Eye (tissue), 1 donor: Measurements from ENCODE around the gene MTRFR.
A peak's percentile ranks its signal among the peaks of the same experiment; 100 is the strongest.

Source experiments
- DNase-seq: peaks from one replicate; pipeline ENCODE4 v3.0.0-alpha.2; 2015

MTRFR gene

DNA sequence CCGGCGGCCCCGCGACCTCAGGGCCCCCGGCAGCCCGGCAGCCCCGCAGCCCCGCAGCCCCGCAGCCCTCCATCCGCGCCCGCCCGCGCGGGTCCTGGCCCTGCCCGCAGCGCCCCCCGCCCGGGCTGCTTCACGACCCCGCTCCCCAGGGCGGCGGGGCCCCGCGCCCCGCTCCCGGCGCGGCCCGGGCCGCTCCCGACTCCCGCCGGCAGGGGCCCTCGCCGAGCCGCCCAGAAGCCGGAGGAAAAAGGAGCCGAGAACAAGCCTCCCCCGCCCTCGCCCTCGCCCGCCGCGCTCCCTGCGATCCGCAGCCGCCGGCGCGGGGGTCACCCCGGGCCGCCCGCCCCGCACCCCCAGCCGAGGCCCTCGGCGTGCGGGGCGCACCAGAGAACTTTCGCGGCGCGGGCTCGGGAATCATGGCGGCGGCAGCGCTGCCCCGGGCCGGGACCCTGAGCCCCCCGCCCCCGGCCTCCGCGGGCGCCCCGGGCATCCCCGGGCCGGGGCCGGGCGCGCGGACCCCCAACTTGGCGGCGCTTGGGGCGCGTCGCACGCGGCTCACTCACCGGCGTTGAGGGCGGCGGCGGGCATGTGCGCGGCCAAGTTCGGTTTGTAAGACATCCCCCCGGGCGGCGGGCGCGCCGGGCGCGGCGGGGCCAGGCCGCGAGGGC, 37.9 kb downstream of the MTRFR start:
- peak; percentile 85 for DNase-seq

DNA sequence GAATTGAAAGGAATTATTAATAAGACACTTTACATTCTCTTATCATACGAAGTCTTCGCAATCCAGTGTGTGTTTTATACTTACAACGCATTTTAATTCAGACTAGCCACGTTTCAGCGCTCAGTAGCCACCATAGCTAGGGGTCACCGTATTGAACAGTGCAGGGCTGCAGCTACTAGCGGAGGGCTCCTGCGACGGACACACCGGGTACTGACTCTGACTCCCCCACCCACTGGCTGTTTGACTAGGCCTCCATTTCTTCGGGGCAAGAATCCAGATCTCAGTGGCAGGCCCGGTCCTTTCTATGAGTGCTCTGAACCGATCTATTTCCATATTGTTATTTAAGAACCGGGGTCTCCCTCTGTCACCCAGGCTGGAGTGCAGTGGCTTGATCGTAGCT, 39.9 kb downstream of the MTRFR start:
- DNase-seq: peak; percentile 15

DNA sequence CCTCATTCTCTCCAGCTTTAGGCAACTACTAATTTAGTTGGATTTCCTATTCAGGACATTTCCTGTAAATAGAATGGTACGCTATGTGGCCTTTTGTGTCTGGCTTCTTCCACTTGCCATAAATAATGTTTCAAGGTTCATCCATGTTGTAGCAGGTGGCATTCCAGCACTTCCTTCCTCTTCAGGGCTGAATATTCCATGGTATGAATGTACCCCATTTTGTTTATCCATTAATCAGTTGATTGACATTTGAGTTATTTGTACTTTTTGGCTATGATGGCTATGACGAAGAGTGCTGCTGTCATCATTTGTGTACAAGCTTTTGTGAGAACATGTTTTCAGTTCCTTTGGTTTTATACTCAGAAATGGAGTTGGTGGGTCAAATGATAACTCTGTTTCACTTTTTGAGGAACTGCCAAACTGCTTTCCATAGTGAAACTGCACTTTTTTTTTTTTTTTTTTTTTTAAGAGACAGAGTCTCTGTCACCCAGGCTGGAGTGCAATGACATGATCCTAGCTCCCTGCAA, 44.9 kb downstream of the MTRFR start:
- no peak for DNase-seq

DNA sequence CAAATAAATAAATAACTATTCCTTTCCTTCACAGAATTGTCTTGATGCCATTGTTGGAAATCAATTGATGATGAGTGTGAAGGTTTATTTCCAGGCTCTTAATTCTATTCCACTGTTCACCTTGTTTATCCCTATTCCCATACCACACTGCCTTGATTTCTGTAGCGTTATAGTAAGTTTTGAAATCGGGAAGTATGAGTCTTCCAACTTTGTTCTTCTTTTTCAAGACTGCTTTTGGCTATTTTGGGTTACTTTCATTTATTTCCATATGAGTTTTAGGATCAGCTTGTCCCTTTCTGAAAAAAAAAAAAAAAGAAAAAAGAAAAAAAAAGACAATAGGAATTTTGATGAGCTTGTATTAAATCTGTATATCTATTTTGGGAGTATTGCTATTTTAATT, 47.7 kb downstream of the MTRFR start:
- DNase-seq: no peak

DNA sequence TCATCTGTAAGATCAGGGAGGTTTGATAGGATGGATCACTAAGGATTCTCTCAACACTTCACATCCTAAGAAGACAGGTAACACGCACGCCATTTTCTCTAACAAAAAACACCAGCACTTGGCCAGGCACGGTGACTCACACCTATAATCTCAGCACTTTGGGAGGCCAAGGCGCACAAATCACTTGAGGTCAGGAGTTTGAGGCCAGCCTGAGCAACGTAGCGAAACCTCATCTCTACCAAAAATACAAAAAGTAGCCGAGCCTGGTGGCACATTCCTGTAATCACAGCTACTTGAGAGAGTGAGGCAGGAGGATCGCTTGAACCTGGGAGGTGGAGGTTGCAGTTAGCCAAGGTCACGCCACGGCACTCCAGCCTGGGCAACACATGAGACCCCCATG, 48.9 kb downstream of the MTRFR start:
- DNase-seq: no peak

DNA sequence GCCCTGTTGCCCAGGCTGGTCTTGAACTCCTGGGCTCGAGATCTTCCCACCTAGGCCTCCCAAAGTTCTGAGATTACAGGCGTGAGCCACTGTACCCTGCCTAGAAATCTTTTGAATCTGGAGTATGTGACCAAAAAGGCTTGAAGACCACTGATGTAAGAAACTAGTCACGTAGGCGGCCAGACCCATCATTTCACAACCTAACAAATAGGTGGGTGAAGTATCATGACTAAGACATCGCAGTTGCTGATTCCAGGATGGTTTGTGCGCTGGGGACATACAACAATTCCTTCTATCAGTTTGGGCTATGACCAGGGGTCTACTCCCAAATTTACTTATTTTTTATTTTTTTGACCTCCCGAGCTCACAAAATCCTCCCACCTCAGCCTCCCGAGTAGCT, 50.2 kb downstream of the MTRFR start:
- DNase-seq: no peak

DNA sequence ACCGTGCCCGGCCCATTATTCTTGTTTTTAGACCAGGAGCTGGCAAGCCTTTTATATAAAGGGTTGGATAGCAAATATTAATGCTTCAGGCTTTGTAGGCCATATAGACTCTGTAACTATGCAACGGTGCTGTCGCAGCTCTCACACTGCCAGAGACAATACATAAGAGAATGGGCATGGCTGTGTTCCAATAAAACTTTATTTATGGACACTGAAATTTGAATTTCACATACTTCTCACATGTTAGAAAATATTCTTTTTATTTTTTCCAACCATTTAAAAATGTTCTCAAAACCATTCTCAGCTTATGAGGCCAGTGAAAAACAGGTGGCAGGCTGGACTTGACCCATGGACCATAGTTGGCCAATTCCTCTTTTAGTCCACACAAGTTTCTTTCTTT, 51.4 kb downstream of the MTRFR start:
- no peak for DNase-seq

DNA sequence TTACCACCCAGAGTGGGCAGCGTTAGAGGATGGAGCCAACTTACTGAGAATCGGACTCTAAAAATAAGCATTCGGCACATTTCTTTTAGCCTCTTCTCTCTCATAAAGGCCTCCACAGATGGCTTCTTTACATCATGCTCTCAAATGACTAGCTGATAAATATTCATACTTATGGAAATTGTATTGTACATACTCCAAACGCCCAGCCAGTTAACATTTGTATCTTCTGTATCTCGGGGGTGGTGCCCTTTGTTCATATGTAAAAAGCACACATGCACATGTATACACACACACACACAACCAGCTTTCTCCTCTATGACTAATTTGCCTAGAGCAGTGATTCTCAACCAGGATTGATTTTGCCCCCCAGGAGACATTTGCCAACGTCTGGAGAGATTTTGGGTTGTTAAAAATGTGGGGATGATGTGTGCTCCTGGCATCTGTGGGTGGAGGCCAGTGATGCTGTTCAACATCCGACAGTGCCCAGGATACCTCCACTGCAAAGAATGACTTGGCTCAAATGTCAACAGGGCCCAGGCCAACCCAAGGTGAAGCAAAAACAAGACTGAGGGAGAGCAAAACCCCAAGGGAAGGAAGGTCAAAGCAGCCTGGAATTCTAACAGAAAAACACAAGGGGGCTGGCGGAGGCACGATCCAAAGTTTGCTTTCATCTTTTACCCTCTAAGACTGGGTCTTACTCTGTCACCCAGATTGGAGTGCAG, 53.6 kb downstream of the MTRFR start:
- no peak for DNase-seq

DNA sequence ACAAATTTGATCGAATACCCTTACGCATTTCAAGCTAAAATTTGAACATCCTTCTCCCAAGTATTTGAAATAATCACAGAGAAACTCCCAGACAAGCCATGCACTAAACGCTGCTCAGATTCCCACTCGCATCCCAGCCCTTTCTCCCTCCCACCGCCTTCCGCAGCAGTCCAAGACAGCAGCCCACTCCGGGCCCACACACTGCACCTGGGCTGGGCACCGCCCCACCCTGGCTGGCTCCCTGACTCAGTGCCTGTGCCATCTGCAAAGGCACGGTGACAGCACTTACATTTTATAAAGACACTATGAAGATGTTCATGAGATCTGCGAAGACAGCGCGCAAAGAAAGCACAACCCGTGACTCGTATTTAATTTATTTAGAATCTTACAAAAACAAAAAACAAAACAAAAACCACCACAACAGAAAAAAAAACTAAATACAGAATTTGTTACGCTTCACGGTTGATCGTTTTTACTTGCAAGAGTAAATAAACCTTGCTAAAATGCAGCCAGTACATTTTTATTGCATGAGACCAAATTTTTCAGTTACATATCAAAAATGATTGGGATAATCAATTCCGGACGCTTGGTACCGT, 55.6 kb downstream of the MTRFR start:
- no peak for DNase-seq

DNA sequence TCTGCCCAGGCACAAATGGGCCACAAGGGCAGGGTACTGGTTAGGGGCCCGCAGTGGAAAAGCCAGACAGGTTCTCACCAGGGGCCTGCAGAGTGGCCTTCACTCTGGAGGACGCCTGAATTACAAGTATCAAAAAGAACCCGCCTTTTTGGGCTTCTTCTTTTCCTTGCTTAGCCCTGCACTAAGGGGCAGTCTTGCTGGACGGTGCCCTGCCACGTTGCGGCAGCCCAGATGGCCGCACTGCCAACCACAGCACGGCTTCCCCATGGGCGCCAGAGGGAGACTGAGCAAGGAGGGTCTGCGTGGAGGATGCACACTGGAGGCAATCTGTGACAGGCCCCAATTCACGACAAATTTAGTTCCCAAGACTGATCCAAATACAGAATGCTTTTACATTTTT, 56.7 kb downstream of the MTRFR start:
- no peak for DNase-seq

DNA sequence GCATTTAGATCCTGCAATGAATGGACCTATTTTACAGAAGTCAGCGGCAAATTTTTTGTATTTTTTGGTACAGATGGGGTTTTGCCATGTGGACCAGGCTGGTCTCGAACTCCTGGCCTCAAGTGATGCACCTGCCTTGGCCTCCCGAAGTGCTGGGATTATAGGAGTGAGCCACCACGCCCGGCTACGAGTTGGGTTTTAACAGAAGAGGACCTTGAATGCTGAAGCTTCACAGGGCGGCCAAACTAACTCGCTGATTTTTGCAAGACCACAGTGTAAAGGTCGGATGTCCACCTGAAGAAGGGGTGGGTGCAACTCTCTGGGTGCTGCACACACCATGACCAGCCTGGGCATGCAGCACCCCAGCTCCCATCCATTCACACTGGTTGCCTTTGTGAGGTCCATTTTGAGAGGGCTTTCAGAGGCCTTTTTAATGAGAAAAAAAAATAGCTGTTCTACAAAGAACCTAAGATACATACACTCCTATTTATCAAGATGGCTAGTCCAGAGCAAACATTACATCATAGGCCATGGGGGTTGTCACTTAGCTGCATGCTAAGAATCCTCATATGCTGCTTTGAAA, 60.0 kb downstream of the MTRFR start:
- DNase-seq: no peak

DNA sequence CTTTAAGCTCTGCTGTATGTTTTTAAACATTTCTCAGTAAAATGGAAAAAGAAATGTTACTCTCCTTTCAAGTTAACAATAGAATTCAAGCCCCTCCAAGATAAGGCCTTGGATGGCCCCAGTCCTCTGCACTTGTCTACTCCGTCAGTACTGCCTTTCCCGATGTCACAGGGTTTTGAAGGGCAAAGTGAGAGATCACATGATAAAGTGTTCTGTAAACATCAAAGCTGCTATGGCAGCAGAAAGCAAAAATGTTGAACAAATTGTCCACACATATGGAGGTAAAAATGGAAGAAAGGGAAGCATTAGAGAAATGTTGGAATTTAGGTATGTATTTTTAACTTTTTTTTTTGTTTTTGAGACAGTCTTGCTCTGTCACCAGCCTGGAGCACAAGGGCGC, 71.9 kb downstream of the MTRFR start:
- DNase-seq: no peak

DNA sequence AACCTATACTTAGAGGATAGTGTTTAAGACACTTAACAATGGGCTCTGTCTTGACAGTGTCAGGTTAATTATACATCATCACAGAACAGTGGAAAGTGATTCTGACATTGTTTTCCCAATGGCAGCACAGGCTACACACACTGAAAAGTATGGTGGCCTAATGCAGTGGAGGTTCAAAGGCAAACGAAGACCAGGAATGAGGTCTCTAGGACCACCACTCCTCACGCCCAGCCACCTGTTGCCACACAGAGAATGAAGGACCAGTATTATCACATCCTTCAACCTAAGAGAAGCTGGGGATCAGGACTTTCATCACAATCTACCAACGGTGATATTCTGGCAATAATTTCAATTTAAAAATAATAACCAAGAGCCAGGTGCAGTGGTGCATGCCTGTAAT, 73.0 kb downstream of the MTRFR start:
- DNase-seq: no peak
